Measurements from ENCODE around the gene CETP. TPM values are rescaled to one million over a fixed set of nuclear protein-coding genes. Genes with fewer than 3 reads are reported as not detected.

Gene CETP
- total RNA-seq, 4 donors from 2014 or later = 0.58 to 2.8 TPM; not detected in 2

GRCh38 chr16:57007050-57007449 lies 45.3 kb downstream of the CETP start:
- intact Hi-C loops (cut with DNase I; ENCODE audit: low total_unique reads) = no loop called here
- H3K27me3 ChIP-seq = no peaks in the 10 kb centered on the region
- H3K4me3 ChIP-seq = no peak overlapping the region
- no peaks in the 10 kb centered on the region for H3K36me3 ChIP-seq
- no peaks in the 10 kb centered on the region for H3K9me3 ChIP-seq
- no peak overlapping the region for H3K27ac ChIP-seq
- no peak for DNase-seq
- TF ChIP-seq CTCF (IDR thresholded peaks at IDR 0.05) = no peak
- no peak for TF ChIP-seq POLR2A (IDR thresholded peaks at IDR 0.05)
- no peaks in the 10 kb centered on the region for H3K4me1 ChIP-seq

- intact Hi-C loops (cut with DNase I; ENCODE audit: low total_unique reads) = no loop called here
- no peak for DNase-seq
- Histone ChIP-seq H3K36me3 (no peaks in the 10 kb centered on the region), H3K4me3 (no peak overlapping the region), H3K9me3 (no peaks in the 10 kb centered on the region), H3K27ac (no peak overlapping the region), H3K4me1 (no peaks in the 10 kb centered on the region), H3K27me3 (no peaks in the 10 kb centered on the region)
- no peak for TF ChIP-seq POLR2A (IDR thresholded peaks at IDR 0.05)
- no peak for TF ChIP-seq CTCF (IDR thresholded peaks at IDR 0.05)
Observed at GRCh38 chr16:57007530-57007929, 45.8 kb downstream of the CETP start.

GRCh38 chr16:57008440-57008839 lies 46.7 kb downstream of the CETP start:
- no peaks in the 10 kb centered on the region for H3K27me3 ChIP-seq
- no peak overlapping the region for H3K27ac ChIP-seq
- no peaks in the 10 kb centered on the region for H3K4me1 ChIP-seq
- no peak overlapping the region for H3K4me3 ChIP-seq
- no peaks in the 10 kb centered on the region for H3K36me3 ChIP-seq
- DNase-seq = no peak
- TF ChIP-seq CTCF (IDR thresholded peaks at IDR 0.05) (no peak), POLR2A (IDR thresholded peaks at IDR 0.05) (no peak)
- intact Hi-C loops (cut with DNase I; ENCODE audit: low total_unique reads) = no loop called here
- H3K9me3 ChIP-seq = no peaks in the 10 kb centered on the region

GRCh38 chr16:57009643-57010170 lies 48.0 kb downstream of the CETP start:
- TF ChIP-seq POLR2A (IDR thresholded peaks at IDR 0.05) = no peak
- no peak for TF ChIP-seq CTCF (IDR thresholded peaks at IDR 0.05)
- DNase-seq = no peak

GRCh38 chr16:57012353-57012752 lies 50.6 kb downstream of the CETP start:
- TF ChIP-seq CTCF (IDR thresholded peaks at IDR 0.05) (no peak), POLR2A (IDR thresholded peaks at IDR 0.05) (no peak)
- no peak overlapping the region for H3K4me3 ChIP-seq
- no peaks in the 10 kb centered on the region for H3K4me1 ChIP-seq
- no peaks in the 10 kb centered on the region for H3K36me3 ChIP-seq
- H3K9me3 ChIP-seq = no peaks in the 10 kb centered on the region
- intact Hi-C loops (cut with DNase I; ENCODE audit: low total_unique reads) = no loop called here
- no peak for DNase-seq
- no peaks in the 10 kb centered on the region for H3K27me3 ChIP-seq
- H3K27ac ChIP-seq = no peak overlapping the region

More at GRCh38 chr16:57009643-57010170, 48.0 kb downstream of the CETP start:
- Histone ChIP-seq H3K4me3 (no peak overlapping the region), H3K4me1 (no peaks in the 10 kb centered on the region), H3K9me3 (no peaks in the 10 kb centered on the region), H3K27me3 (no peaks in the 10 kb centered on the region), H3K27ac (no peak overlapping the region), H3K36me3 (no peaks in the 10 kb centered on the region)
- intact Hi-C loops (cut with DNase I; ENCODE audit: low total_unique reads) = no loop called here

All from uterus (tissue), 4 donors.